HFFc6 (cell line): Measurements from ENCODE around the gene ERCC1. TPM values are rescaled to one million over a fixed set of nuclear protein-coding genes. Genes with fewer than 3 reads are reported as not detected.

Source experiments
- DNase-seq: peaks from one replicate; pipeline ENCODE4 v3.0.0-alpha.2; 2018
- H3K27ac Mint-ChIP-seq: 2 replicates; pipeline ENCODE4 v1.8.0; 2020; ENCODE audit warnings: mild to moderate bottlenecking, mixed read lengths
- H3K27me3 Mint-ChIP-seq: 2 replicates; pipeline ENCODE4 v1.8.0; 2021; ENCODE audit warnings: mild to moderate bottlenecking, moderate library complexity, mixed read lengths; ENCODE audit not compliant: insufficient read depth
- H3K36me3 Mint-ChIP-seq: 2 replicates; pipeline ENCODE4 v1.8.0; 2021; ENCODE audit warnings: low read depth, mixed read lengths
- H3K4me1 Mint-ChIP-seq: 2 replicates; pipeline ENCODE4 v1.8.0; 2020; ENCODE audit warnings: low read depth, mixed read lengths
- H3K4me3 Mint-ChIP-seq: 2 replicates; pipeline ENCODE4 v1.8.0; 2020; ENCODE audit warnings: mild to moderate bottlenecking, moderate library complexity, mixed read lengths
- H3K9me3 Mint-ChIP-seq: 2 replicates; pipeline ENCODE4 v1.8.0; 2020; ENCODE audit warnings: mild to moderate bottlenecking, mixed read lengths
- CTCF ChIP-seq: fragments of 200-600 bp; sonication (generic); IDR thresholded peaks from 2 replicates; pipeline ENCODE4 v1.5.0; 2021; ENCODE audit warnings: antibody characterized with exemption, mild to moderate bottlenecking
- total RNA-seq, 6 experiments: library from RNA; stranded (reverse); fragmentation: NEBNext Ultra II Directional; extraction: Animal tissue kit (Norgen Biotek cat#: 25700); gene quantifications; 2 replicates in 1 of 6; 3 replicates in 5 of 6; pipeline ENCODE4 v1.2.3, GENCODE V29; 2021

The ERCC1 gene
- total RNA-seq, 6 experiments from 2014 or later, result 106 to 129 (median 117) TPM

- no peak for DNase-seq
- H3K9me3 Mint-ChIP-seq, result no peaks in the 10 kb centered on the region
- peaks cover 69% of the 10 kb centered on the region for H3K4me1 Mint-ChIP-seq
- peaks cover 12% of the 10 kb centered on the region for H3K27me3 Mint-ChIP-seq
- H3K36me3 Mint-ChIP-seq, result no peaks in the 10 kb centered on the region
- no peak overlapping the region for H3K27ac Mint-ChIP-seq
- TF ChIP-seq CTCF, result no peak
- no peak overlapping the region for H3K4me3 Mint-ChIP-seq
Measured at GRCh38 chr19:45446944-45447343, 23.2 kb upstream of the ERCC1 start.

- H3K9me3 Mint-ChIP-seq, result no peaks in the 10 kb centered on the region
- H3K27me3 Mint-ChIP-seq, result peaks cover 11% of the 10 kb centered on the region
- H3K4me3 Mint-ChIP-seq, result no peak overlapping the region
- TF ChIP-seq CTCF, result peak; percentile 72
- no peaks in the 10 kb centered on the region for H3K36me3 Mint-ChIP-seq
- H3K27ac Mint-ChIP-seq, result peak overlapping the region; percentile 75
- DNase-seq, result no peak
- H3K4me1 Mint-ChIP-seq, result peaks cover 63% of the 10 kb centered on the region
Measured at GRCh38 chr19:45446295-45446694, 22.6 kb upstream of the ERCC1 start.

- TF ChIP-seq CTCF, result no peak
- Mint-ChIP-seq H3K4me3 (peak overlapping the region; percentile 91; the same call in 1 of the 2 replicates), H3K27ac (peak overlapping the region; percentile 100), H3K36me3 (no peaks in the 10 kb centered on the region), H3K4me1 (peaks cover 68% of the 10 kb centered on the region), H3K27me3 (peaks cover 8% of the 10 kb centered on the region), H3K9me3 (no peaks in the 10 kb centered on the region)
- DNase-seq, result no peak
Measured at GRCh38 chr19:45445139-45445538, 21.4 kb upstream of the ERCC1 start.

GRCh38 chr19:45444318-45445041, 20.8 kb upstream of the ERCC1 start:
- H3K27me3 Mint-ChIP-seq, result peaks cover 8% of the 10 kb centered on the region
- no peaks in the 10 kb centered on the region for H3K36me3 Mint-ChIP-seq
- peak overlapping the region; percentile 91 for H3K4me3 Mint-ChIP-seq
- H3K27ac Mint-ChIP-seq, result peak overlapping the region; percentile 100
- peaks cover 66% of the 10 kb centered on the region for H3K4me1 Mint-ChIP-seq
- DNase-seq, result peak; percentile 83
- no peaks in the 10 kb centered on the region for H3K9me3 Mint-ChIP-seq
- no peak; the same call in 1 of the 2 replicates for TF ChIP-seq CTCF

- H3K36me3 Mint-ChIP-seq, result no peaks in the 10 kb centered on the region
- H3K4me1 Mint-ChIP-seq, result peaks cover 59% of the 10 kb centered on the region
- peak overlapping the region; percentile 100 for H3K27ac Mint-ChIP-seq
- peak overlapping the region; percentile 91 for H3K4me3 Mint-ChIP-seq
- H3K27me3 Mint-ChIP-seq, result peaks cover 8% of the 10 kb centered on the region
- TF ChIP-seq CTCF, result no peak
- H3K9me3 Mint-ChIP-seq, result no peaks in the 10 kb centered on the region
- peak; percentile 95 for DNase-seq
Measured at GRCh38 chr19:45443462-45444317, 20.0 kb upstream of the ERCC1 start.
